H1 (cell line): ENCODE results near the gene EYA2. TPM values are rescaled to one million over a fixed set of nuclear protein-coding genes. Genes with fewer than 3 reads are reported as not detected.

Experiments
- CHD1 ChIP-seq: IDR thresholded peaks from 2 replicates; pipeline ENCODE4 v1.6.1; 2012; ENCODE audit warnings: low read depth, low read length, improper control_type of control experiment
- KDM5A ChIP-seq: fragments of 200-600 bp; IDR thresholded peaks from 2 replicates; pipeline ENCODE4 v1.7.1; 2012; ENCODE audit warnings: mild to moderate bottlenecking, low read length, inconsistent platforms, mixed read lengths
- SP2 ChIP-seq: IDR thresholded peaks from 2 replicates; pipeline ENCODE4 v1.6.1; 2012; ENCODE audit warnings: mild to moderate bottlenecking, low read length, inconsistent platforms
- polyA plus RNA-seq, 7 experiments: library from polyadenylated mRNA; depleted of rRNA in 3 of 7; stranded (reverse) in 5 of 7; unstranded in 2 of 7; fragments of >200 nt in 5 of 7; fragments of 200-250 nt in 2 of 7; gene quantifications; 1 replicate in 5 of 7; 2 replicates in 1 of 7; 4 replicates in 1 of 7; pipeline versions ENCODE4 v1.2.1 to v1.2.3, GENCODE V29; 2011 to 2013; ENCODE audit warnings: missing spikeins in 2 of 7, mixed read lengths in 2 of 7
- total RNA-seq: library from RNA; stranded (reverse); fragmentation: NEBNext Ultra II Directional; extraction: Animal tissue kit (Norgen Biotek cat#: 25700); gene quantifications from 2 replicates; pipeline ENCODE4 v1.2.1, GENCODE V29; 2021

The EYA2 gene
- total and polyA plus RNA-seq, 2 of the 8 experiments (the other 6 are each of a cell fraction or from before 2014, with no cell fraction given), result 1.6 to 1.7 TPM

GRCh38 chr20:47122560-47122959, 227.9 kb downstream of the EYA2 start (continued):
- no peak for TF ChIP-seq KDM5A
- TF ChIP-seq SP2, result no peak
- TF ChIP-seq CHD1, result no peak
- TF ChIP-seq, all 59 proteins: peak for 0
